ENCODE measurements around the gene SNAP91.

- TF ChIP-seq CTCF (IDR thresholded peaks at IDR 0.05) (peak; percentile 94), EZH2 (IDR thresholded peaks at IDR 0.05) (no peak), EZH2phosphoT487 (IDR thresholded peaks at IDR 0.05) (no peak)
These were observed 172.8 kb downstream of the SNAP91 start for GRCh38 chr6:83536034-83536646.

Measured in neural progenitor cell (in vitro differentiated cells).